HCT116 (cell line): ENCODE results near the gene KRT79. TPM values are rescaled to one million over a fixed set of nuclear protein-coding genes. Genes with fewer than 3 reads are reported as not detected.

Source experiments
- ATAC-seq: fragments of 200-7000 bp; cut with Tn5 transposase; 2 replicates; pipeline ENCODE4 v1.9.1; 2020; ENCODE audit warnings: mild to moderate bottlenecking, moderate library complexity
- BruUV-seq: library from RNA; stranded (reverse); fragments of 400-500 nt; replicated peaks from 2 replicates; lab custom pipeline; 2021; lab: Mats Ljungman, UMichigan
- CTCF ChIA-PET: fragments of 300-600 bp; sonication (Branson Sonifier 250); formaldehyde crosslinking; loops from one replicate; lab custom pipeline; 2021; ENCODE audit warnings: antibody characterized with exemption; lab: Charles Lee
- POLR2A ChIA-PET: fragments of 300-600, 350-600 bp; sonication (Branson Sonifier 250); formaldehyde crosslinking; loops from one replicate; lab custom pipeline; 2021; ENCODE audit warnings: antibody characterized with exemption; lab: Charles Lee
- RAD21 ChIA-PET, 2 experiments: fragments of 300-600 bp; sonication (Branson Sonifier 250); formaldehyde crosslinking; loops; one replicate each; lab custom pipeline; 2023; ENCODE audit warnings: low total read pairs in 2 of 2; ENCODE audit not compliant: uncharacterized antibody in 2 of 2, unreplicated experiment in 2 of 2, low non-redundant PET in 1 of 2; lab: Charles Lee
- DNase-seq: peaks from one replicate; pipeline ENCODE4 v3.0.0-alpha.2; 2010; ENCODE audit warnings: low read depth, low spot score
- H2AFZ ChIP-seq: fragments of 200-600 bp; shearing (Covaris generic), sonication (generic); 2 replicates; pipeline ENCODE4 v1.6.1; 2017; ENCODE audit warnings: low read depth, mixed run types, mixed read lengths, antibody characterized with exemption, low read length; ENCODE audit not compliant: poor library complexity, severe bottlenecking
- H3K27ac ChIP-seq: 2 replicates; pipeline ENCODE4 v1.5.1; 2012; ENCODE audit warnings: low read depth, low read length
- H3K27me3 ChIP-seq: fragments of 200-600 bp; sonication (generic); 2 replicates; pipeline ENCODE4 v1.6.1; 2016; ENCODE audit warnings: mixed run types, low read length, mixed read lengths; ENCODE audit not compliant: insufficient read depth
- H3K36me3 ChIP-seq, 2 experiments: fragments of 200-500 bp in 1 of 2; fragments of 200-600 bp in 1 of 2; sonication (Bioruptor generic) in 1 of 2; sonication (generic) in 1 of 2; 2 replicates each; pipeline versions ENCODE4 v1.5.1 to v1.6.1; 2014 to 2016; ENCODE audit warnings: low read length in 2 of 2, inconsistent platforms in 1 of 2, mixed read lengths in 1 of 2, mixed run types in 1 of 2; ENCODE audit not compliant: insufficient read depth in 2 of 2, control insufficient read depth in 1 of 2
- H3K4me1 ChIP-seq, 2 experiments: fragments of 200-600 bp in 1 of 2; sonication (generic) in 1 of 2; 2 replicates each; pipeline versions ENCODE4 v1.5.1 to v1.6.1; 2012 to 2017; ENCODE audit warnings: low read length in 2 of 2, inconsistent platforms in 1 of 2, mild to moderate bottlenecking in 1 of 2, mixed read lengths in 1 of 2, mixed run types in 1 of 2, moderate library complexity in 1 of 2; ENCODE audit not compliant: insufficient read depth in 2 of 2, control insufficient read depth in 1 of 2
- H3K4me2 ChIP-seq: fragments of 200-600 bp; sonication (generic); 2 replicates; pipeline ENCODE4 v1.6.1; 2017; ENCODE audit warnings: mixed run types, low read length, mixed read lengths
- H3K4me3 ChIP-seq, 2 experiments: fragments of 200-600 bp in 1 of 2; sonication (generic) in 1 of 2; replicated peaks in 1 of 2; 2 replicates each; pipeline ENCODE4 v1.5.1; 2011 to 2016; ENCODE audit warnings: low read length in 2 of 2, control low read depth in 1 of 2, low read depth in 1 of 2, mild to moderate bottlenecking in 1 of 2, mixed read lengths in 1 of 2, mixed run types in 1 of 2
- H3K79me2 ChIP-seq: fragments of 200-600 bp; sonication (generic); 2 replicates; pipeline ENCODE4 v1.6.1; 2017; ENCODE audit warnings: mild to moderate bottlenecking, mixed run types, low read length, moderate library complexity, mixed read lengths; ENCODE audit not compliant: insufficient read depth
- H3K9ac ChIP-seq: fragments of 200-600 bp; sonication (generic); 2 replicates; pipeline ENCODE4 v1.6.1; 2016; ENCODE audit warnings: low read length, mixed read lengths
- H3K9me2 ChIP-seq: fragments of 200-600 bp; sonication (generic), shearing (Covaris generic); 2 replicates; pipeline ENCODE4 v1.6.1; 2017; ENCODE audit warnings: mixed run types, mild to moderate bottlenecking, moderate library complexity; ENCODE audit not compliant: insufficient read depth
- H3K9me3 ChIP-seq, 2 experiments: fragments of 200-500 bp in 1 of 2; fragments of 200-600 bp in 1 of 2; sonication (Bioruptor generic) in 1 of 2; sonication (generic) in 1 of 2; 2 replicates each; pipeline ENCODE4 v1.6.1; 2014 to 2017; ENCODE audit warnings: low read length in 2 of 2, mixed read lengths in 2 of 2, inconsistent platforms in 1 of 2, low read depth in 1 of 2, mild to moderate bottlenecking in 1 of 2, mixed run types in 1 of 2, moderate library complexity in 1 of 2; ENCODE audit not compliant: control insufficient read depth in 1 of 2, insufficient read depth in 1 of 2
- H4K20me1 ChIP-seq: fragments of 200-600 bp; sonication (generic), shearing (Covaris generic); 2 replicates; pipeline ENCODE4 v1.6.1; 2017; ENCODE audit warnings: mixed run types, mild to moderate bottlenecking, moderate library complexity; ENCODE audit not compliant: insufficient read depth
- ATF3 ChIP-seq: IDR thresholded peaks from 2 replicates; pipeline ENCODE4 v1.6.1; 2012
- CBX3 ChIP-seq: IDR thresholded peaks from 2 replicates; pipeline ENCODE4 v1.6.1; 2012; ENCODE audit warnings: low read depth
- CEBPB ChIP-seq: IDR thresholded peaks from 2 replicates; pipeline ENCODE4 v1.6.1; 2012; ENCODE audit warnings: low read depth
- EGR1 ChIP-seq: IDR thresholded peaks from 2 replicates; pipeline ENCODE4 v1.6.1; 2012; ENCODE audit warnings: low read depth
- ELF1 ChIP-seq: IDR thresholded peaks from 2 replicates; pipeline ENCODE4 v1.6.1; 2012; ENCODE audit warnings: low read depth, borderline replicate concordance
- EZH2phosphoT487 ChIP-seq: fragments of 200-600 bp; IDR thresholded peaks from 2 replicates; pipeline ENCODE4 v1.6.1; 2018; ENCODE audit warnings: antibody characterized with exemption, borderline replicate concordance
- FOSL1 ChIP-seq: IDR thresholded peaks from 2 replicates; pipeline ENCODE4 v1.6.1; 2012; ENCODE audit warnings: low read depth
- POLR2A ChIP-seq: IDR thresholded peaks from 2 replicates; pipeline ENCODE4 v1.7.0; 2011; ENCODE audit warnings: borderline replicate concordance; ENCODE audit not compliant: insufficient read depth, insufficient read length; ENCODE audit errors: extremely low read depth
- POLR2AphosphoS5 ChIP-seq: IDR thresholded peaks from 2 replicates; pipeline ENCODE4 v1.6.1; 2011; ENCODE audit warnings: mild to moderate bottlenecking, low read depth, low read length, moderate library complexity
- SIN3A ChIP-seq: IDR thresholded peaks from 2 replicates; pipeline ENCODE4 v1.6.1; 2012; ENCODE audit warnings: low read depth
- SRF ChIP-seq: IDR thresholded peaks from 2 replicates; pipeline ENCODE4 v1.6.1; 2012; ENCODE audit warnings: low read depth
- TCF7L2 ChIP-seq: IDR thresholded peaks from 2 replicates; pipeline ENCODE4 v1.7.0; 2011; ENCODE audit warnings: borderline replicate concordance, inconsistent platforms; ENCODE audit not compliant: insufficient read depth, insufficient read length; ENCODE audit errors: extremely low read depth
- ZFX ChIP-seq: fragments of 450-650 bp; IDR thresholded peaks from 2 replicates; pipeline ENCODE4 v1.6.1; 2017
- ZNF274 ChIP-seq: fragments of 200-500 bp; sonication (Bioruptor generic); IDR thresholded peaks from 2 replicates; pipeline ENCODE4 v1.6.1; 2014; ENCODE audit warnings: mild to moderate bottlenecking, low read depth, low read length, inconsistent platforms
- intact Hi-C: fragments of 100-400 bp; cut with micrococcal nuclease; formaldehyde crosslinking; loops from 2 replicates; pipeline ENCODE4 v1.10.0; 2022
- total RNA-seq: library from RNA; stranded (reverse); gene quantifications from one replicate; pipeline ENCODE4 v1.2.1, GENCODE V29; 2021; ENCODE audit not compliant: unreplicated experiment

KRT79 gene
- total RNA-seq, 1 experiment from 2014 or later, result not detected

GRCh38 chr12:52788876-52789636, 45.1 kb downstream of the KRT79 start (continued):
- TF ChIP-seq EZH2phosphoT487, result no peak

GRCh38 chr12:52788192-52788875, 45.8 kb downstream of the KRT79 start:
- no peak for ATAC-seq
- H3K27me3 ChIP-seq, result peaks cover 5% of the 10 kb centered on the region

More at GRCh38 chr12:52788192-52788875, 45.8 kb downstream of the KRT79 start:
- Histone ChIP-seq H2AFZ (no peak overlapping the region), H3K36me3 (no peaks in the 10 kb centered on the region), H3K9me2 (no peaks in the 10 kb centered on the region), H3K79me2 (no peaks in the 10 kb centered on the region), H4K20me1 (no peaks in the 10 kb centered on the region), H3K4me1 (no peaks in the 10 kb centered on the region), H3K4me3 (no peak overlapping the region), H3K4me2 (no peak overlapping the region), H3K9ac (no peak overlapping the region), H3K27ac (no peak overlapping the region), H3K9me3 (no peaks in the 10 kb centered on the region)
- POLR2A ChIA-PET, result no interaction called here
- intact Hi-C loops, result no loop called here
- CTCF ChIA-PET, result no interaction called here
- RAD21 ChIA-PET, result no interaction called here
- DNase-seq, result no peak
- TF ChIP-seq CEBPB (no peak), CBX3 (no peak), POLR2A (no peak), ELF1 (no peak), EGR1 (no peak), ZFX (no peak), TCF7L2 (no peak), ZNF274 (no peak), SIN3A (no peak), FOSL1 (no peak), SRF (no peak), ATF3 (no peak), EZH2phosphoT487 (no peak), POLR2AphosphoS5 (no peak)
- TF ChIP-seq, all 23 proteins: peak for 0
- no TSS peak for BruUV-seq
